HepG2 (cell line): Measurements from ENCODE around the gene NFIC. TPM values are rescaled to one million over a fixed set of nuclear protein-coding genes. Genes with fewer than 3 reads are reported as not detected.

Experiments used
- ARID2 ChIP-seq: sonication (generic); formaldehyde crosslinking; IDR thresholded peaks from 2 replicates; pipeline ENCODE4 v1.8.1; 2022; ENCODE audit warnings: mild to moderate bottlenecking, missing genetic modification reagents, borderline replicate concordance
- ESRRA ChIP-seq: sonication (generic); formaldehyde crosslinking; IDR thresholded peaks from 2 replicates; pipeline ENCODE4 v1.5.1; 2020; ENCODE audit warnings: mild to moderate bottlenecking, low read depth, missing genetic modification reagents
- KLF16 ChIP-seq, 2 experiments: sonication (generic) in 1 of 2; formaldehyde crosslinking in 1 of 2; IDR thresholded peaks; 2 replicates each; pipeline versions ENCODE4 v1.6.1 to v1.8.0; 2016 to 2023; ENCODE audit warnings: missing genetic modification reagents in 2 of 2, missing compliant biosample characterization in 1 of 2
- MBD4 ChIP-seq: IDR thresholded peaks from 2 replicates; pipeline ENCODE4 v1.6.1; 2012; ENCODE audit warnings: low read length, inconsistent platforms, borderline replicate concordance
- PBX2 ChIP-seq: IDR thresholded peaks from 2 replicates; pipeline ENCODE4 v1.6.1; 2016; ENCODE audit warnings: control low read depth
- POGK ChIP-seq: sonication (generic); formaldehyde crosslinking; conservative IDR thresholded peaks from 2 replicates; pipeline ENCODE4 v1.8.0; 2022; ENCODE audit warnings: mild to moderate bottlenecking, moderate library complexity, missing genetic modification reagents
- PTBP1 ChIP-seq: fragments of 200-400 bp; formaldehyde crosslinking; IDR thresholded peaks from 2 replicates; pipeline ENCODE4 v1.6.1; 2018; ENCODE audit warnings: low read length, low read depth; ENCODE audit not compliant: poor library complexity, severe bottlenecking
- SMYD3 ChIP-seq: sonication (generic); formaldehyde crosslinking; IDR thresholded peaks from 2 replicates; pipeline ENCODE4 v1.8.1; 2023; ENCODE audit warnings: mild to moderate bottlenecking, missing genetic modification reagents
- TGIF2 ChIP-seq: IDR thresholded peaks from 2 replicates; pipeline ENCODE4 v1.6.1; 2016; ENCODE audit warnings: control low read depth, missing compliant biosample characterization
- ZBTB43 ChIP-seq: sonication (generic); formaldehyde crosslinking; conservative IDR thresholded peaks from 2 replicates; pipeline ENCODE4 v1.4.0; 2020; ENCODE audit warnings: missing genetic modification reagents
- ZNF136 ChIP-seq: sonication (generic); formaldehyde crosslinking; IDR thresholded peaks from 2 replicates; pipeline ENCODE4 v1.8.1; 2022; ENCODE audit warnings: low read depth, mild to moderate bottlenecking, moderate library complexity, missing genetic modification reagents
- ZNF329 ChIP-seq: sonication (generic); formaldehyde crosslinking; IDR thresholded peaks from 2 replicates; pipeline ENCODE4 v1.9.0; 2021; ENCODE audit warnings: low read depth, mild to moderate bottlenecking, missing genetic modification reagents
- ZNF33A ChIP-seq: sonication (generic); formaldehyde crosslinking; IDR thresholded peaks from 2 replicates; pipeline ENCODE4 v1.5.1; 2020; ENCODE audit warnings: missing genetic modification reagents, mild to moderate bottlenecking, moderate library complexity, borderline replicate concordance
- ZNF33B ChIP-seq: sonication (generic); formaldehyde crosslinking; IDR thresholded peaks from 2 replicates; pipeline ENCODE4 v1.5.1; 2020; ENCODE audit warnings: mild to moderate bottlenecking, missing genetic modification reagents
- ZNF530 ChIP-seq: sonication (generic); formaldehyde crosslinking; IDR thresholded peaks from 2 replicates; pipeline ENCODE4 v1.5.0; 2020; ENCODE audit warnings: low read depth, mild to moderate bottlenecking, missing genetic modification reagents
- ZNF883 ChIP-seq: sonication (generic); formaldehyde crosslinking; IDR thresholded peaks from 2 replicates; pipeline ENCODE4 v1.5.1; 2020; ENCODE audit warnings: mild to moderate bottlenecking, missing genetic modification reagents; ENCODE audit errors: not compliant biosample characterization
- polyA plus RNA-seq, 8 experiments: library from polyadenylated mRNA; depleted of rRNA in 3 of 8; stranded (reverse) in 7 of 8; unstranded in 1 of 8; fragments of >200 nt; fragmentation: Illumina TruSeq in 4 of 8; extraction: Trizol in 4 of 8; gene quantifications; 2 replicates each; pipeline versions ENCODE4 v1.2.1 to v1.2.3, GENCODE V29; 2011 to 2016; ENCODE audit warnings: low read depth in 4 of 8, missing spikeins in 1 of 8, mixed read lengths in 1 of 8; ENCODE audit not compliant: insufficient read depth in 1 of 8
- total RNA-seq, 5 experiments: library from RNA; depleted of rRNA; stranded (reverse); fragments of >200 nt; fragmentation: Illumina TruSeq; extraction: Trizol; gene quantifications; 2 replicates each; pipeline ENCODE4 v1.2.3, GENCODE V29; 2016; ENCODE audit warnings: low read depth in 1 of 5
- TF ChIP-seq, protein P1 (sequence below): sonication (generic); formaldehyde crosslinking; IDR thresholded peaks from 2 replicates; pipeline ENCODE4 v1.5.0; 2020; ENCODE audit warnings: mild to moderate bottlenecking, low read depth, missing genetic modification reagents, borderline replicate concordance
- TF ChIP-seq, protein P2 (sequence below): sonication (generic); formaldehyde crosslinking; IDR thresholded peaks from 2 replicates; pipeline ENCODE4 v1.5.1; 2020; ENCODE audit warnings: missing genetic modification reagents, mild to moderate bottlenecking, borderline replicate concordance
- TF ChIP-seq, protein P3 (sequence below): sonication (generic); formaldehyde crosslinking; IDR thresholded peaks from 2 replicates; pipeline ENCODE4 v1.5.0; 2020; ENCODE audit warnings: missing genetic modification reagents, mild to moderate bottlenecking, borderline replicate concordance

The NFIC gene
- total and polyA plus RNA-seq, 2 of the 13 experiments (the other 11 are each of a cell fraction or from before 2014, with no cell fraction given): 1.3 to 2.5 TPM

DNA sequence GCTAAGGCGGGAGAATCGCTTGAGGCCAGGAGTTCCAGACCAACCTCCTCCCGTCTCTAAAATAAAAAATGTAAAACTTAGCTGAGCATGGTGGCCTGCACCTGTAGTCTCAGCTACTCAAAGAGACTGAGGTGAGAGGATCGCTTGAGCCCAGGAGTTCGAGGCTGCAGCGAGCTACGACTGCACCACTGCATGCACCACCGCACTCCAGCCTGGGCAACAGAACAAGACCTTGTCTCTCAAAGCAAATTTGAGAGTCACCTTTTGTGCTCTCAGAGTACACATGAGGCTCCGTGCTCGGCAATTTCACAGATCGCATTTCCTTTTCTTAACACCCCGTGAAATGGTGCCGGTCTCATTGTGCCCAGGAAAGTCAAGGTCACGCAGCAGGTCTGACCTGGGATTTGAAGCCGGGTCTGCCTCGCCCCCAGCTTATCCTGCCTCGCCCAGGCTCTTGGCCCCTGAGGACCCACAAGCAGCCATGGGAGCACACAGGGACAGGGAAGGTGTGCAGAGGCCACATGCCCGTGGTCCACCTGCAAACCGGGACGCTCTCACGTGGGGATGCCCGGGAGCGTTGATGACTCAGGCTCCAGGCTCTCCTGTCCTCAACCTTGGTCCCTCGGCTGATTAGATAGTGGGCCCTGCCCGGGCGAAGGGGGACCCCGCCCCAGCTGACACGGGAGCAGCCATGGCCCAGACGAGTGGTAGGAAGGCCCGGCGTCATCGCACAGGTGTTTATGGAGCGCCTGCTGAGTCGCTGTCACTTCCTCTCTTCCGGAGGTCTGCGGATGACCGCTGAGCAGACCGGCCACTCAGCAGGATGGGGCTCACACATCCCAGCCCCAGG is 115.1 kb downstream of the NFIC start (continued):
- TF ChIP-seq ZNF33B (CRISPR knock-in tag) (peak; percentile 91), TGIF2 (CRISPR knock-in tag) (peak; percentile 80), ZNF883 (CRISPR knock-in tag) (peak; percentile 91), ARID2 (CRISPR knock-in tag) (peak; percentile 81; the same call in 1 of the 2 replicates), ZNF329 (no peak), POGK (CRISPR knock-in tag) (no peak), MBD4 (no peak), PTBP1 (no peak), PBX2 (CRISPR knock-in tag) (no peak), ZNF136 (CRISPR knock-in tag) (0 out of 2 replicates have a peak, but pooled peaks have one; percentile 28), ZNF530 (CRISPR knock-in tag) (no peak), SMYD3 (peak; percentile 85; the same call in 1 of the 2 replicates), ESRRA (CRISPR knock-in tag) (no peak), ZNF33A (CRISPR knock-in tag) (no peak), KLF16 (CRISPR knock-in tag; IDR thresholded peaks at IDR 0.05) (peak in 1 of 2 experiments; percentile 66; a peak in 2 of 4 replicates), ZBTB43 (peak; percentile 48; the same call in 1 of the 2 replicates)
- TF ChIP-seq, protein P1, sequence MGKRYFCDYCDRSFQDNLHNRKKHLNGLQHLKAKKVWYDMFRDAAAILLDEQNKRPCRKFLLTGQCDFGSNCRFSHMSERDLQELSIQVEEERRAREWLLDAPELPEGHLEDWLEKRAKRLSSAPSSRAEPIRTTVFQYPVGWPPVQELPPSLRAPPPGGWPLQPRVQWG (CRISPR knock-in tag): no peak
- TF ChIP-seq, protein P2, sequence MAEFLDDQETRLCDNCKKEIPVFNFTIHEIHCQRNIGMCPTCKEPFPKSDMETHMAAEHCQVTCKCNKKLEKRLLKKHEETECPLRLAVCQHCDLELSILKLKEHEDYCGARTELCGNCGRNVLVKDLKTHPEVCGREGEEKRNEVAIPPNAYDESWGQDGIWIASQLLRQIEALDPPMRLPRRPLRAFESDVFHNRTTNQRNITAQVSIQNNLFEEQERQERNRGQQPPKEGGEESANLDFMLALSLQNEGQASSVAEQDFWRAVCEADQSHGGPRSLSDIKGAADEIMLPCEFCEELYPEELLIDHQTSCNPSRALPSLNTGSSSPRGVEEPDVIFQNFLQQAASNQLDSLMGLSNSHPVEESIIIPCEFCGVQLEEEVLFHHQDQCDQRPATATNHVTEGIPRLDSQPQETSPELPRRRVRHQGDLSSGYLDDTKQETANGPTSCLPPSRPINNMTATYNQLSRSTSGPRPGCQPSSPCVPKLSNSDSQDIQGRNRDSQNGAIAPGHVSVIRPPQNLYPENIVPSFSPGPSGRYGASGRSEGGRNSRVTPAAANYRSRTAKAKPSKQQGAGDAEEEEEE: no peak
- TF ChIP-seq, protein P3, sequence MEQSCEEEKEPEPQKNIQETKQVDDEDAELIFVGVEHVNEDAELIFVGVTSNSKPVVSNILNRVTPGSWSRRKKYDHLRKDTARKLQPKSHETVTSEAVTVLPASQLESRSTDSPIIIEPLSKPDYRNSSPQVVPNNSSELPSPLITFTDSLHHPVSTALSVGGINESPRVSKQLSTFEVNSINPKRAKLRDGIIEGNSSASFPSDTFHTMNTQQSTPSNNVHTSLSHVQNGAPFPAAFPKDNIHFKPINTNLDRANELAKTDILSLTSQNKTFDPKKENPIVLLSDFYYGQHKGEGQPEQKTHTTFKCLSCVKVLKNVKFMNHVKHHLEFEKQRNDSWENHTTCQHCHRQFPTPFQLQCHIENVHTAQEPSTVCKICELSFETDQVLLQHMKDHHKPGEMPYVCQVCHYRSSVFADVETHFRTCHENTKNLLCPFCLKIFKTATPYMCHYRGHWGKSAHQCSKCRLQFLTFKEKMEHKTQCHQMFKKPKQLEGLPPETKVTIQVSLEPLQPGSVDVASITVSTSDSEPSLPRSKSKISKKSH (CRISPR knock-in tag): peak; percentile 95; the same call in 1 of the 2 replicates
